Lower lobe of right lung (tissue), 2 donors: Measurements from ENCODE around the gene LRP5. TPM values are rescaled to one million over a fixed set of nuclear protein-coding genes. Genes with fewer than 3 reads are reported as not detected.

ENCODE experiments used
- ATAC-seq, 2 donors: fragments of 200-7000 bp; cut with Tn5 transposase; one replicate each; pipeline ENCODE4 v1.9.1; 2020 to 2022; ENCODE audit warnings: mild to moderate bottlenecking in 2 of 2, moderate library complexity in 2 of 2
- DNase-seq: peaks from one replicate; pipeline ENCODE4 v3.0.0-alpha.2; 2020
- H3K27ac ChIP-seq: fragments of 200-600 bp; one replicate; pipeline ENCODE4 v1.8.0; 2022
- H3K27me3 ChIP-seq: fragments of 200-600 bp; one replicate; pipeline ENCODE4 v1.8.0; 2022; ENCODE audit warnings: low read depth
- H3K36me3 ChIP-seq: fragments of 200-600 bp; one replicate; pipeline ENCODE4 v1.8.0; 2022; ENCODE audit warnings: mild to moderate bottlenecking
- H3K4me1 ChIP-seq: fragments of 200-600 bp; one replicate; pipeline ENCODE4 v1.8.0; 2022
- H3K4me3 ChIP-seq: fragments of 200-600 bp; one replicate; pipeline ENCODE4 v1.8.0; 2022; ENCODE audit warnings: mild to moderate bottlenecking
- H3K9me3 ChIP-seq: fragments of 200-600 bp; one replicate; pipeline ENCODE4 v1.8.0; 2022
- intact Hi-C: fragments of 100-400 bp; cut with DNase I; formaldehyde crosslinking; loops from one replicate; pipeline ENCODE4 v1.11.0; 2022
- total RNA-seq: library from RNA; stranded (reverse); fragmentation: NEBNext Ultra II Directional; extraction: Animal tissue kit (Norgen Biotek cat#: 25700); gene quantifications from one replicate; pipeline ENCODE4 v1.2.1, GENCODE V29; 2021
- TF ChIP-seq, protein P1 (sequence below): fragments of 200-600 bp; IDR thresholded peaks from one replicate; pipeline ENCODE4 v1.8.0; 2022; ENCODE audit warnings: antibody characterized with exemption, mild to moderate bottlenecking
- donor health status: DM: no; HTN: yes; CAD: no; lungs with severe emphysema.

LRP5 gene
- total RNA-seq, 1 donor from 2014 or later: 66.1 TPM

DNA sequence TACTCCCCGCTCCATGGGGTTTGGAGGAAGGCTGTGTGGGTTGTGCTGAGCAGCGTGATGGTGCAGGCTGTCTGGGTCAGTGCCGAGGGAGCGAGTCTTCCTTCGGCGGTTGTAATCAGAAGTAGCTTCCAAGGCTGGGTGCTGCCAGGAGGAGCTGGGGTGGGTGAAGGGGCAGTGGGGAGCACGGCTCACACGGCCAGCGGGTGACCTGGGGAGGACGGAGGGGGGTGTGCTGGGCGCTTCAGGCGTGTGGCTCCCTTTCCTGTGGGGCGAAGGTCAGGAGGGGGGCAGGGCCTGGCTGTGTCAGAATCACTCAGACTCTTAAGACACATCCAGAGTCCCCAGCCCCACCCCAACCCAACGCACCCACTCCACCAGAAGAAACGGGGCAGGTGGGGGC is 60.2 kb downstream of the LRP5 start:
- no peaks in the 10 kb centered on the region for H3K9me3 ChIP-seq
- peaks cover 5% of the 10 kb centered on the region for H3K36me3 ChIP-seq
- no peak overlapping the region for H3K27ac ChIP-seq
- H3K27me3 ChIP-seq: no peaks in the 10 kb centered on the region
- intact Hi-C loops: no loop called here
- H3K4me3 ChIP-seq: no peak overlapping the region
- ATAC-seq (no peak), DNase-seq (no peak)
- TF ChIP-seq, protein P1, sequence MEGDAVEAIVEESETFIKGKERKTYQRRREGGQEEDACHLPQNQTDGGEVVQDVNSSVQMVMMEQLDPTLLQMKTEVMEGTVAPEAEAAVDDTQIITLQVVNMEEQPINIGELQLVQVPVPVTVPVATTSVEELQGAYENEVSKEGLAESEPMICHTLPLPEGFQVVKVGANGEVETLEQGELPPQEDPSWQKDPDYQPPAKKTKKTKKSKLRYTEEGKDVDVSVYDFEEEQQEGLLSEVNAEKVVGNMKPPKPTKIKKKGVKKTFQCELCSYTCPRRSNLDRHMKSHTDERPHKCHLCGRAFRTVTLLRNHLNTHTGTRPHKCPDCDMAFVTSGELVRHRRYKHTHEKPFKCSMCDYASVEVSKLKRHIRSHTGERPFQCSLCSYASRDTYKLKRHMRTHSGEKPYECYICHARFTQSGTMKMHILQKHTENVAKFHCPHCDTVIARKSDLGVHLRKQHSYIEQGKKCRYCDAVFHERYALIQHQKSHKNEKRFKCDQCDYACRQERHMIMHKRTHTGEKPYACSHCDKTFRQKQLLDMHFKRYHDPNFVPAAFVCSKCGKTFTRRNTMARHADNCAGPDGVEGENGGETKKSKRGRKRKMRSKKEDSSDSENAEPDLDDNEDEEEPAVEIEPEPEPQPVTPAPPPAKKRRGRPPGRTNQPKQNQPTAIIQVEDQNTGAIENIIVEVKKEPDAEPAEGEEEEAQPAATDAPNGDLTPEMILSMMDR: no peak
- H3K4me1 ChIP-seq: peaks cover 66% of the 10 kb centered on the region

DNA sequence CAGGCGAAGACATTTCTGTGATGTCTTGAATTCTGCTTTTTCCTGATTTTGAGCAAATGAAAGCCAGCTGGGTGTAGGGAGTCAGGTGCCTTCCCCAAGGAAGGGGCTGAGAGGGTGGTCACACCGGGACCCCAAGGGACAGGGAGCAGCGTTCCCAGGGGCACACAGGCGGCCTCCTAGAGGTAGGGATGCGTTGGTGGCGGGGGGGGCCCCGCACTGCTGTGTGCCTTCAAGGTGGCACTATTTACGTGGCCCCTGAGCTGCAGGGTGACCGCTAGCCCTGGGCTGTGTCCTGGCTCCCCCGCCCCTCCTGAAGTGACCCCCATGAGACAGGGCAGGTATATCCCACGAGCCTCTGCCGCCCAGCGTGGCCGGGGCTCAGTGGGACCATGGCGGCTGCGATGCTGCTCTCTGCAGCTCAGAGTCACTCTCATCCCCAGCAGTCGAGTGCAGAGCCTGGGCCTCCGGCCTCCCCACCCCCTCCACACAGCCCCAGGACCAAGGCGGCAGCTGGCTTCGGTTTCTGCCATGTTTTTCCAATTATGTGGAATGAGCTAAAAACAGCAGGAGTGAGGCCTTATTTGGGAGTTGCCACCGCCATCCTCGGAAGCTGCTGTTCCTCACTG is 60.9 kb downstream of the LRP5 start:
- Histone ChIP-seq H3K27ac (peak overlapping the region; percentile 81), H3K4me3 (no peak overlapping the region), H3K9me3 (no peaks in the 10 kb centered on the region), H3K4me1 (peaks cover 72% of the 10 kb centered on the region), H3K27me3 (no peaks in the 10 kb centered on the region), H3K36me3 (peaks cover 3% of the 10 kb centered on the region)
- no peak for DNase-seq
- peak; percentile 24 to 41 for ATAC-seq
- TF ChIP-seq, protein P1: no peak
- intact Hi-C loops: no loop called here

DNA sequence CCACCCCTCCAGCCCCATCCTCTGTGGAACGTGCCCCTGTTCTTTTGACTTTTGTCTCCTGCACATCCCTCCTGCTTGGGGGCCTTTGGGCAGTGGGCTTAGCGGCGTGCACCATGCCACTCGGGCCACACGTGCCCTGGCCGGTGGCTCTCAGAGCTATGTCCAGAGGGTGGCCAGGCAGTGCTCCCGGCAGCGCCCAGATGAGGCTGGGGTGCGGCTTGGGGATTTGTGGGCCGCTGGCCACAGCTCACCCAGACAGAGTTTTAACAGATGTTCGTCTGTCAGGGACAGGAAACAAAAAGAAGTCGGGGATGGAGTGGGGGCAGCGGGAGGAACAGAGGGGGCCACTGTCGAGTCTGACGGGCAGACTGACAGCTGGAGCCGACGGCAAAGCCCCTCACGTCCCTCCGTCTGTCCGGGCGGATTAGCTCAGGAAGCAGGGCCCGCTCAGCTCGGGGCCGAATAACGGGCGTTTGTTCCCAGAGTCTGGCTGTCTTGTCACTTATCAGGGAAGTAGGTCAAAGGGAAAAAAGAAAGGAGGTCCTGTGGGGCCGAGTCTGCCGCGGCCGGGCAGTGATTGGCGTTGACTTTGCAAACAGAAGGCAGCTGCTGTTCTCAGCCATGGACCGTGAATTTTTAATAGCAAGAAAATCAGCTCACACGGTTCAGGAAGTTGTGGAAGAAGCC is 61.6 kb downstream of the LRP5 start:
- Histone ChIP-seq H3K4me1 (peaks cover 79% of the 10 kb centered on the region), H3K27me3 (no peaks in the 10 kb centered on the region), H3K9me3 (no peaks in the 10 kb centered on the region), H3K4me3 (peak overlapping the region; percentile 8), H3K36me3 (no peaks in the 10 kb centered on the region), H3K27ac (peak overlapping the region; percentile 81)
- TF ChIP-seq, protein P1: no peak
- DNase-seq: no peak
- intact Hi-C loops: no loop called here
- ATAC-seq: peak; percentile 3 to 13

DNA sequence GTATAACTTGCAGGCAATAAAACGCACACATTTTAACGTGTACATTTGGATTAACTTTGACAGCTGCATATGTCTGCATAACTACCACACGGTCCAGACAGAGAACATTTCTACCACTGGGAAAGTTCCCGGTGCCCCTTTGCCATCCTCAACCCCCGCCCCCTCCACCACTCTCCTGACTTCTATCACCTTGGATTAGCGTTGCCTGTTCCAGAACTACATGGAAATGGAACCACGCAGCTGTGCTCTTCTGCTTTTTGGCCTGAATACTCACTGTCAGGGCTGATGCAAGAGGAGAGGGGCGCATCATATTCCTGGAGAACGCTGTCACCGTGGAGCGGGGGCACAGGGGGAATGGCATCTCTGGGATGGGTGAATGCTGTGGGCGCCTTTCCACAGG is 62.1 kb downstream of the LRP5 start:
- ATAC-seq: no peak
- intact Hi-C loops: no loop called here
- TF ChIP-seq, protein P1: no peak

DNA sequence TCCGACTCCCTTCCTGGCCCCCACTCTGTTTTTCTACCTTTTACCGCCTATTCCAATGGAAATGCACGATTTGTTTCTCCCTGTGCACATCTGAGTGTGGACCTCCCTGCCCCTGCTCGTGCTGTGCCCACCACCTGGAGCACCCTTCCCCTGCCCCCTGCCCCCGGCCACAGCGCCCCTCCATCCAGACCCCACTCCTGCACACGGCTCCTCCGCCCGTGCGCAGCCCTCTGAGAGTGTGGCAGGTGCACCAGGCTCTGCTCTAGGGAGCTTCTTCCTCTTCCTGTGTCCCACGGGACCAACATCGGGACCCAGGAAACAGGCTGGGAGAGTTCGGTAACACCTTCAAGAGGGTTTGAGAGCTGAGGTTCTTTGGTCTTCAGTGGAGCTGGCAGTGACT is 62.9 kb downstream of the LRP5 start:
- no peaks in the 10 kb centered on the region for H3K9me3 ChIP-seq
- intact Hi-C loops: no loop called here
- DNase-seq (no peak), ATAC-seq (no peak)
- H3K27ac ChIP-seq: peak overlapping the region; percentile 81
- H3K27me3 ChIP-seq: no peaks in the 10 kb centered on the region
- peaks cover 86% of the 10 kb centered on the region for H3K4me1 ChIP-seq
- no peaks in the 10 kb centered on the region for H3K36me3 ChIP-seq
- H3K4me3 ChIP-seq: no peak overlapping the region
- TF ChIP-seq, protein P1: no peak

More for the DNA sequence above, 62.1 kb downstream of the LRP5 start:
- Histone ChIP-seq H3K4me1 (peaks cover 85% of the 10 kb centered on the region), H3K36me3 (no peaks in the 10 kb centered on the region), H3K4me3 (peak overlapping the region; percentile 8), H3K27ac (peak overlapping the region; percentile 81), H3K27me3 (no peaks in the 10 kb centered on the region), H3K9me3 (no peaks in the 10 kb centered on the region)
- DNase-seq: no peak
